Ishikawa (cell line): ENCODE results near the gene MMP17.
A peak's percentile ranks its signal among the peaks of the same experiment; 100 is the strongest.

ENCODE experiments used
- CEBPB ChIP-seq: IDR thresholded peaks from 2 replicates; pipeline ENCODE4 v1.6.1; 2012
- CREB1 ChIP-seq: IDR thresholded peaks from 2 replicates; pipeline ENCODE4 v1.6.1; 2012; ENCODE audit warnings: low read depth
- EGR1 ChIP-seq: IDR thresholded peaks from 2 replicates; pipeline ENCODE4 v1.6.1; 2012
- EP300 ChIP-seq: IDR thresholded peaks from 2 replicates; pipeline ENCODE4 v1.6.1; 2012; ENCODE audit warnings: borderline replicate concordance
- FOXM1 ChIP-seq: IDR thresholded peaks from 2 replicates; pipeline ENCODE4 v1.6.1; 2012; ENCODE audit warnings: low read depth, borderline replicate concordance
- MAX ChIP-seq: IDR thresholded peaks from 2 replicates; pipeline ENCODE4 v1.6.1; 2012
- NFIC ChIP-seq: IDR thresholded peaks from 2 replicates; pipeline ENCODE4 v1.6.1; 2012
- RAD21 ChIP-seq: IDR thresholded peaks from 2 replicates; pipeline ENCODE4 v1.6.1; 2012; ENCODE audit warnings: low read depth
- TAF1 ChIP-seq: IDR thresholded peaks from 2 replicates; pipeline ENCODE4 v1.6.1; 2012; ENCODE audit warnings: low read depth, mild to moderate bottlenecking
- TCF12 ChIP-seq: IDR thresholded peaks from 2 replicates; pipeline ENCODE4 v1.6.1; 2012; ENCODE audit warnings: low read depth
- TEAD4 ChIP-seq: IDR thresholded peaks from 2 replicates; pipeline ENCODE4 v1.6.1; 2012
- USF1 ChIP-seq: IDR thresholded peaks from 2 replicates; pipeline ENCODE4 v1.6.1; 2012
- YY1 ChIP-seq: IDR thresholded peaks from 2 replicates; pipeline ENCODE4 v1.6.1; 2012; ENCODE audit warnings: low read depth
- ZBTB7A ChIP-seq: IDR thresholded peaks from 2 replicates; pipeline ENCODE4 v1.6.1; 2012; ENCODE audit warnings: low read depth
- TF ChIP-seq, protein P1 (sequence below): IDR thresholded peaks from 2 replicates; pipeline ENCODE4 v1.6.1; 2012; ENCODE audit warnings: low read depth, mild to moderate bottlenecking

The MMP17 gene

GRCh38 chr12:131892711-131893604, 64.8 kb downstream of the MMP17 start:
- TF ChIP-seq FOXM1 (no peak), CEBPB (no peak), EGR1 (no peak), USF1 (no peak), NFIC (no peak), TCF12 (no peak), TAF1 (no peak), RAD21 (no peak)
- TF ChIP-seq, protein P1, sequence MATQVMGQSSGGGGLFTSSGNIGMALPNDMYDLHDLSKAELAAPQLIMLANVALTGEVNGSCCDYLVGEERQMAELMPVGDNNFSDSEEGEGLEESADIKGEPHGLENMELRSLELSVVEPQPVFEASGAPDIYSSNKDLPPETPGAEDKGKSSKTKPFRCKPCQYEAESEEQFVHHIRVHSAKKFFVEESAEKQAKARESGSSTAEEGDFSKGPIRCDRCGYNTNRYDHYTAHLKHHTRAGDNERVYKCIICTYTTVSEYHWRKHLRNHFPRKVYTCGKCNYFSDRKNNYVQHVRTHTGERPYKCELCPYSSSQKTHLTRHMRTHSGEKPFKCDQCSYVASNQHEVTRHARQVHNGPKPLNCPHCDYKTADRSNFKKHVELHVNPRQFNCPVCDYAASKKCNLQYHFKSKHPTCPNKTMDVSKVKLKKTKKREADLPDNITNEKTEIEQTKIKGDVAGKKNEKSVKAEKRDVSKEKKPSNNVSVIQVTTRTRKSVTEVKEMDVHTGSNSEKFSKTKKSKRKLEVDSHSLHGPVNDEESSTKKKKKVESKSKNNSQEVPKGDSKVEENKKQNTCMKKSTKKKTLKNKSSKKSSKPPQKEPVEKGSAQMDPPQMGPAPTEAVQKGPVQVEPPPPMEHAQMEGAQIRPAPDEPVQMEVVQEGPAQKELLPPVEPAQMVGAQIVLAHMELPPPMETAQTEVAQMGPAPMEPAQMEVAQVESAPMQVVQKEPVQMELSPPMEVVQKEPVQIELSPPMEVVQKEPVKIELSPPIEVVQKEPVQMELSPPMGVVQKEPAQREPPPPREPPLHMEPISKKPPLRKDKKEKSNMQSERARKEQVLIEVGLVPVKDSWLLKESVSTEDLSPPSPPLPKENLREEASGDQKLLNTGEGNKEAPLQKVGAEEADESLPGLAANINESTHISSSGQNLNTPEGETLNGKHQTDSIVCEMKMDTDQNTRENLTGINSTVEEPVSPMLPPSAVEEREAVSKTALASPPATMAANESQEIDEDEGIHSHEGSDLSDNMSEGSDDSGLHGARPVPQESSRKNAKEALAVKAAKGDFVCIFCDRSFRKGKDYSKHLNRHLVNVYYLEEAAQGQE: no peak

- TF ChIP-seq EP300: no peak
- no peak for TF ChIP-seq CREB1
- TF ChIP-seq CEBPB: no peak
- TF ChIP-seq EGR1: no peak
- TF ChIP-seq TAF1: no peak
- no peak for TF ChIP-seq USF1
- no peak for TF ChIP-seq TEAD4
- no peak for TF ChIP-seq ZBTB7A
- TF ChIP-seq RAD21: no peak
These were observed 65.6 kb downstream of the MMP17 start for GRCh38 chr12:131893605-131894312.

DNA sequence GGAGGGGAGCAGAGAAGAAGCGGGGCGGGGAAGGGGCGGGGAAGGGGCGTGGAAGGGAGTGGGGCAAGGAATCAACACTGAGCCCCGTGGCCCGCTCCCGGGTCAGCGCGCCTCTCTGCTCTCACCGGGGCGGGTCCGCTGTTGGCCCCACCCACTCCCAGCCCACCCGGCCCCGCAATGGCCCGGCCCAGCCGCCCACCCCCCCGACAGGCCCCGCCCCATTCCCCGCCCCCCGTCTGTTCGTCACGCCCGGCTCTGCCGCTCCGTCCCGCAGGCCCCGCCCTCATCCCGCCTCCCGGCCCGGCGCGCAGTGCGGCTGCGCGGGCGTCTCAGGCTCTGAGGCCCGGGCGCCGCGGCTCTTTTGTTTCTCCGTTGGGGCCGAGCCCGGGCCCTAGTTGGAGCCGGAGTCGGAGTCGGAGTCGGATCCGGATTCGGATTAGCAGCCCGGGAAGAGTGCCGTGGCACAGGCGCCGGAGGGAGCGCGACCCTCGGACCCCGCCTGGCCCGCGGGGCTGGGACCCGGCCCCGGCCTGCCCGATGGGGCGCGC, 66.2 kb downstream of the MMP17 start, which contains the start of gene ULK1:
TSS of gene ULK1 (plus strand) at position 310 of the 548 bp plus-strand sequence. CDS start 380 bp downstream, outside the sequence.
- TF ChIP-seq TAF1 (peak; percentile 68; the same call in 1 of the 2 replicates), RAD21 (no peak)

GRCh38 chr12:131894981-131895639, 66.9 kb downstream of the MMP17 start:
- TF ChIP-seq CEBPB: no peak
- TF ChIP-seq YY1: no peak
- no peak for TF ChIP-seq RAD21

DNA sequence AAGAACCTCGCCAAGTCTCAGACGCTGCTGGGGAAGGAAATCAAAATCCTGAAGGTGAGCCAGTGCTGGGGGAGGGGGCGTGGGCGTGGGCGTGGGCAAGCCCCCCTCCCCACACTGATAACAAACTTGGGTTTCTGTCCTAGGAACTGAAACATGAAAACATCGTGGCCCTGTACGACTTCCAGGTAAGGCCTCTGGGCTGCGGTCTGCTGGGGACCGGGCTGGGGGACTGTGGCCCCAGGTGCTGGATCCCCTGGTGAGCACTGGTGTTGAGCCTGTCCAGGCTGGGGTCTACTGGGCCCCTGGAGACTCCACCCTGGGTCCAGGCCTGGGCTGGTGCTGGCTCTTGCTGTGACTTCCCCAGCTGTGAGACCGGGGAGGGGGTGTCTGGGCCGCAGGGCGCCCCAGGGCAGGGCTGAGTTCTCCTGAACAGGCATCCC, 67.5 kb downstream of the MMP17 start:
- peak; percentile 95 for TF ChIP-seq ZBTB7A
- TF ChIP-seq CREB1: no peak
- TF ChIP-seq USF1: no peak

DNA sequence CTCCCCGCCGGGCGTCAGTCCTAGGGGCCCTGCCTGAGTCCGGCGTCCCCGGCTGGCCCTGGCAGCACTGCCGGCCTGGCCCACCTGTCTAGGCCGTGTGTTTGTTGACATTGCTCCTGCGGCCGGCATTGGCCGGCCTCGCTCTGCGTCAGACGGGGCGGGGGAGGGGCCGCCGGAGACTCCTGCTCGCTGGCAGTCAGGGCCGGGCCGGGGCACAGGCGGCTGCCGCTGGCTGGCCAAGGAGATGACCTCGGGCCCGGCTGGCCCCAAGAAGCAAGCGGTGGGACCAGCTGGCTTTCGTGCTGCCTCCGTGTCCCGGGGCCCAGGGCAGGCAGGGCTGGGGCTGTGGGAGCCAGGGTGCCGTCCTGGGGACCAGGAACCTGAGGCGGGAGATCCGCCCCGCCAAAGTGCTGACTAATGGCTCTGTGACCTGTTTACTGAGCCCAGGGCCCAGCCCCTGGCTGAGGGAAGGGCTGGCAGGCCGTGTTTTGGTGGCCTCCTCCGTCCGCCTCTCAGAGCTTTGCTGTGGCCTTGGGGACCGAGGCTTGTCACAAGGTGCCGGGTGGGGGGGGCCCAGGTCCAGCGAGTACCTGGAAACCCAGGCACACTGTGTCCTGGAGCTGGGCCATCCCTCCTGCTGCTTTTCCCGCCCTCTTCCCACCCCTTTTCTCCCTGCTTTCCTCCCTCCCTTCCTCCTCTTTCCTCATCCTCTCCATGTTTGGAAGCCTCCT, 68.1 kb downstream of the MMP17 start:
- TF ChIP-seq MAX (peak; percentile 62), NFIC (peak; percentile 88), EP300 (no peak), TCF12 (peak; percentile 32; the same call in 1 of the 2 replicates), CREB1 (peak; percentile 69; the same call in 1 of the 2 replicates)

- TF ChIP-seq TCF12 (peak; percentile 20; the same call in 1 of the 2 replicates), CEBPB (no peak)
These were observed 68.6 kb downstream of the MMP17 start for GRCh38 chr12:131896811-131897270.
